ENCODE results near the gene WWC2. TPM values are rescaled to one million over a fixed set of nuclear protein-coding genes. Genes with fewer than 3 reads are reported as not detected.

Gene WWC2
- total RNA-seq, 1 donor from 2014 or later = 39.6 TPM

DNA sequence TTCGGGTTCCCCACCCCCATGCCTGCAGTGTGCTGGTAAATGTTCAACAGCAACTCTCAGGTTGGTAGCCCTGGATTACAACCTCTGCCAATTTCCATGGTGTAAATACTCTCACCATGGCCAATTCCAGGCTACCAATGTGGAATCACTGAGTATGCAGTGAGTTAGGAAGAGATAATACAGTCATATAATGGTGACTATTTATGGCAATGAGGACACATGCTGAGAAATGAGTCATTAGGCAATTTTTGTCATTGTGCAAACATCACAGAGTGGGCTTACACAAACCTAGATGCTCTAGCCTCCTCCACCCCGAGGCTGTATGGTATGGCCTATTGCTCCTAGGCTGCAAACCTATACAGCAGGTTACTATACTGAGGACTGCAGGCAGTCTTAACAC lies 227.8 kb downstream of the WWC2 start:
- Mint-ChIP-seq H3K9me3 (peaks cover 16% of the 10 kb centered on the region), H3K36me3 (peaks cover 3% of the 10 kb centered on the region), H3K4me3 (no peak overlapping the region), H3K4me1 (no peaks in the 10 kb centered on the region), H3K27ac (no peak overlapping the region), H3K27me3 (ENCODE audit: insufficient read depth, low read depth) (peaks cover 5% of the 10 kb centered on the region)
- Histone ChIP-seq H3K4me3 (no peak overlapping the region), H3K79me2 (ENCODE audit: low read depth) (no peaks in the 10 kb centered on the region), H3K9ac (no peak overlapping the region), H3K27ac (no peak overlapping the region), H3K36me3 (no peaks in the 10 kb centered on the region), H3K27me3 (no peaks in the 10 kb centered on the region), H2AFZ (replicated peaks) (no peak overlapping the region), H3F3A (ENCODE audit: low read depth) (peaks cover 9% of the 10 kb centered on the region), H3K4me2 (no peak overlapping the region), H3K4me1 (peaks cover 14% of the 10 kb centered on the region), H4K20me1 (ENCODE audit: low read depth) (no peaks in the 10 kb centered on the region), H3K9me3 (ENCODE audit: low read depth) (no peaks in the 10 kb centered on the region)
- no peak for DNase-seq (ENCODE audit: low spot score)
- TF ChIP-seq EZH2phosphoT487 (IDR thresholded peaks at IDR 0.05) = no peak
- TF ChIP-seq EZH2 (IDR thresholded peaks at IDR 0.05) = no peak
- no peak for TF ChIP-seq CTCF (IDR thresholded peaks at IDR 0.05)

- no peak for DNase-seq (ENCODE audit: low spot score)
- no peak overlapping the region for H3K9ac ChIP-seq
- H3K27ac Mint-ChIP-seq = no peak overlapping the region
- peaks cover 3% of the 10 kb centered on the region for H3K36me3 Mint-ChIP-seq
- H2AFZ ChIP-seq (replicated peaks) = no peak overlapping the region
- no peaks in the 10 kb centered on the region for H4K20me1 ChIP-seq (ENCODE audit: low read depth)
- no peaks in the 10 kb centered on the region for H3K27me3 ChIP-seq
- H3K36me3 ChIP-seq = no peaks in the 10 kb centered on the region
- peaks cover 7% of the 10 kb centered on the region for H3K4me1 ChIP-seq
- no peaks in the 10 kb centered on the region for H3K9me3 ChIP-seq (ENCODE audit: low read depth)
- no peaks in the 10 kb centered on the region for H3K4me1 Mint-ChIP-seq
- H3K4me3 ChIP-seq = no peak overlapping the region
- H3K4me3 Mint-ChIP-seq = no peak overlapping the region
- peaks cover 16% of the 10 kb centered on the region for H3K9me3 Mint-ChIP-seq
- H3F3A ChIP-seq (ENCODE audit: low read depth) = peaks cover 4% of the 10 kb centered on the region
- H3K4me2 ChIP-seq = no peak overlapping the region
- H3K79me2 ChIP-seq (ENCODE audit: low read depth) = no peaks in the 10 kb centered on the region
- TF ChIP-seq EZH2 (IDR thresholded peaks at IDR 0.05) (no peak), CTCF (IDR thresholded peaks at IDR 0.05) (no peak)
- H3K27me3 Mint-ChIP-seq (ENCODE audit: insufficient read depth, low read depth) = peaks cover 7% of the 10 kb centered on the region
- H3K27ac ChIP-seq = no peak overlapping the region
Measured at GRCh38 chr4:183327827-183328226, 228.8 kb downstream of the WWC2 start.

DNA sequence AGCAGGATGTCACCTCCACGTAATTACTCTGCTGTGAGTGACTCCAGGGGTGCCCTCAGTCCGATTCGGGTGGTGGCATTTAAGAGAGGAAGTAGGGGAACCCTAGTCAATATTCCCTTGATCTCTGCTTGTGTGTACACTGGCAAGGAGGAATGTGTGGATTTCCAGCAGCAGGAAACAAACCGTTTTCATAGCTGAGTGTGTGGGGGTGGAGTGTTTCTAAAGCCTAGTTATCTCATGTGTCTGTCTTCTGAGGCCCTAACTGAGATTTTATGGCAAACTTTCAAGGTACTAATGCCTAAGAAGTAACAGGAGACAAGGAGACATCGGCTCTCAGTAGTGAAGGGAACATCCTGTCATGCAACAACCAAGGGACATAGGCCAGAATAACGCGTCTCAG lies 229.8 kb downstream of the WWC2 start:
- TF ChIP-seq EZH2 (IDR thresholded peaks at IDR 0.05) (no peak), CTCF (IDR thresholded peaks at IDR 0.05) (no peak), EZH2phosphoT487 (IDR thresholded peaks at IDR 0.05) (no peak)
- Histone ChIP-seq H4K20me1 (ENCODE audit: low read depth) (no peaks in the 10 kb centered on the region), H3K36me3 (no peaks in the 10 kb centered on the region), H3K27ac (no peak overlapping the region), H2AFZ (replicated peaks) (no peak overlapping the region), H3K4me1 (no peaks in the 10 kb centered on the region), H3K27me3 (no peaks in the 10 kb centered on the region), H3F3A (ENCODE audit: low read depth) (no peaks in the 10 kb centered on the region), H3K4me2 (no peak overlapping the region), H3K79me2 (ENCODE audit: low read depth) (no peaks in the 10 kb centered on the region), H3K9ac (no peak overlapping the region), H3K9me3 (ENCODE audit: low read depth) (no peaks in the 10 kb centered on the region), H3K4me3 (no peak overlapping the region)
- Mint-ChIP-seq H3K4me1 (no peaks in the 10 kb centered on the region), H3K27me3 (ENCODE audit: insufficient read depth, low read depth) (peaks cover 5% of the 10 kb centered on the region), H3K36me3 (peaks cover 3% of the 10 kb centered on the region), H3K4me3 (no peak overlapping the region), H3K9me3 (peaks cover 16% of the 10 kb centered on the region), H3K27ac (no peak overlapping the region)
- no peak for DNase-seq (ENCODE audit: low spot score)
